WI38 (cell line): ENCODE data around the gene ATAT1.

ENCODE experiments used
- H3K4me3 ChIP-seq: 2 replicates; pipeline ENCODE4 v1.5.1; 2011; ENCODE audit warnings: low read depth, mild to moderate bottlenecking, control low read depth, low read length
- TF ChIP-seq, protein P1 (sequence below): IDR thresholded peaks from 2 replicates; pipeline ENCODE4 v1.5.1; 2012; ENCODE audit warnings: low read depth, mild to moderate bottlenecking, control low read depth, low read length

ATAT1 gene

GRCh38 chr6:30626484-30627366 lies at the start of gene ATAT1:
Gene ATAT1, plus strand, starts transcription at chr6:30626874.
- peak within 1 kb of the TSS; percentile 82 for H3K4me3 ChIP-seq
- TF ChIP-seq, protein P1, sequence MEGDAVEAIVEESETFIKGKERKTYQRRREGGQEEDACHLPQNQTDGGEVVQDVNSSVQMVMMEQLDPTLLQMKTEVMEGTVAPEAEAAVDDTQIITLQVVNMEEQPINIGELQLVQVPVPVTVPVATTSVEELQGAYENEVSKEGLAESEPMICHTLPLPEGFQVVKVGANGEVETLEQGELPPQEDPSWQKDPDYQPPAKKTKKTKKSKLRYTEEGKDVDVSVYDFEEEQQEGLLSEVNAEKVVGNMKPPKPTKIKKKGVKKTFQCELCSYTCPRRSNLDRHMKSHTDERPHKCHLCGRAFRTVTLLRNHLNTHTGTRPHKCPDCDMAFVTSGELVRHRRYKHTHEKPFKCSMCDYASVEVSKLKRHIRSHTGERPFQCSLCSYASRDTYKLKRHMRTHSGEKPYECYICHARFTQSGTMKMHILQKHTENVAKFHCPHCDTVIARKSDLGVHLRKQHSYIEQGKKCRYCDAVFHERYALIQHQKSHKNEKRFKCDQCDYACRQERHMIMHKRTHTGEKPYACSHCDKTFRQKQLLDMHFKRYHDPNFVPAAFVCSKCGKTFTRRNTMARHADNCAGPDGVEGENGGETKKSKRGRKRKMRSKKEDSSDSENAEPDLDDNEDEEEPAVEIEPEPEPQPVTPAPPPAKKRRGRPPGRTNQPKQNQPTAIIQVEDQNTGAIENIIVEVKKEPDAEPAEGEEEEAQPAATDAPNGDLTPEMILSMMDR: peak; percentile 40; the same call in 1 of the 2 replicates

- TF ChIP-seq, protein P1: no peak
- H3K4me3 ChIP-seq: no peak overlapping the region
Observed at GRCh38 chr6:30578051-30578450, 48.6 kb upstream of the ATAT1 start.

DNA sequence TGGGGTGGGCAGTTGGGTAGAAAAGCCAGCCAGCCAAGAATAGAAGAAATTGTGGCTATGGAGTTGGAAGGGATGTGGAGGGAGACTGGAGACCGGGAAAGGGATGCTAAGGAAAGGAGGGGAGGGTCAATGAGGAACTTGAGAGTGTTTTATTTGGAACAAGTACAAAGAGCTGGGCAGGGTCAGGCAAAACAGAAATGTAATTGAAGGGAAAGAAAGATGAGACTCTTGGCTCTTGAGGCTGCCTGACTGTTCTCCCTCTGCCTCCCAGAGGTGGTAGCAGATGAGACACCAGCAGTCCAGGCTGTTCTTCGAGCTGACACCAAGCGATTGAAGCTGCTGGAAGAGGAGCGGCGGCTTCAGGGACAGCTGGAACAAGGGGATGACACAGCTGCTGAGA lies 42.8 kb upstream of the ATAT1 start:
- no peak overlapping the region for H3K4me3 ChIP-seq
- TF ChIP-seq, protein P1: no peak

- TF ChIP-seq, protein P1: no peak
- H3K4me3 ChIP-seq: no peak overlapping the region
Observed at GRCh38 chr6:30589754-30590358, 36.8 kb upstream of the ATAT1 start.

DNA sequence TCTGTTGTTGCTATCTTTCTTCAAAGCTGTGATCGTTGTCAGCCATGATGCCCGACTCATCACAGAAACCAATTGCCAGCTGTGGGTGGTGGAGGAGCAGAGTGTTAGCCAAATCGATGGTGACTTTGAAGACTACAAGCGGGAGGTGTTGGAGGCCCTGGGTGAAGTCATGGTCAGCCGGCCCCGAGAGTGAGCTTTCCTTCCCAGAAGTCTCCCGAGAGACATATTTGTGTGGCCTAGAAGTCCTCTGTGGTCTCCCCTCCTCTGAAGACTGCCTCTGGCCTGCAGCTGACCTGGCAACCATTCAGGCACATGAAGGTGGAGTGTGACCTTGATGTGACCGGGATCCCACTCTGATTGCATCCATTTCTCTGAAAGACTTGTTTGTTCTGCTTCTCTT lies 36.2 kb upstream of the ATAT1 start:
- H3K4me3 ChIP-seq: no peak overlapping the region
- TF ChIP-seq, protein P1: no peak

DNA sequence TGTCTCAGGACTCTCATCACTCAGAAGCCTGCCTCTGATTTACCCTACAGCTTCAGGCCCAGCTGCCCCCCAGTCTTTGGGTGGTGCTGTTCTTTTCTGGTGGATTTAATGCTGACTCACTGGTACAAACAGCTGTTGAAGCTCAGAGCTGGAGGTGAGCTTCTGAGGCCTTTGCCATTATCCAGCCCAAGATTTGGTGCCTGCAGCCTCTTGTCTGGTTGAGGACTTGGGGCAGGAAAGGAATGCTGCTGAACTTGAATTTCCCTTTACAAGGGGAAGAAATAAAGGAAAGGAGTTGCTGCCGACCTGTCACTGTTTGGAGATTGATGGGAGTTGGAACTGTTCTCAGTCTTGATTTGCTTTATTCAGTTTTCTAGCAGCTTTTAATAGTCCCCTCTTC lies 35.7 kb upstream of the ATAT1 start:
- no peak overlapping the region for H3K4me3 ChIP-seq
- TF ChIP-seq, protein P1: no peak

- TF ChIP-seq, protein P1: no peak
- no peak overlapping the region for H3K4me3 ChIP-seq
Observed at GRCh38 chr6:30592287-30592686, 34.4 kb upstream of the ATAT1 start.
